ENCODE data around the gene EGF.
A peak's percentile ranks its signal among the peaks of the same experiment; 100 is the strongest.
"Not testable (repeated sequence)": the region's sequence is repeated elsewhere in the genome, so short reads cannot be mapped to it uniquely, and the experiment has no call there.

EGF gene

DNA sequence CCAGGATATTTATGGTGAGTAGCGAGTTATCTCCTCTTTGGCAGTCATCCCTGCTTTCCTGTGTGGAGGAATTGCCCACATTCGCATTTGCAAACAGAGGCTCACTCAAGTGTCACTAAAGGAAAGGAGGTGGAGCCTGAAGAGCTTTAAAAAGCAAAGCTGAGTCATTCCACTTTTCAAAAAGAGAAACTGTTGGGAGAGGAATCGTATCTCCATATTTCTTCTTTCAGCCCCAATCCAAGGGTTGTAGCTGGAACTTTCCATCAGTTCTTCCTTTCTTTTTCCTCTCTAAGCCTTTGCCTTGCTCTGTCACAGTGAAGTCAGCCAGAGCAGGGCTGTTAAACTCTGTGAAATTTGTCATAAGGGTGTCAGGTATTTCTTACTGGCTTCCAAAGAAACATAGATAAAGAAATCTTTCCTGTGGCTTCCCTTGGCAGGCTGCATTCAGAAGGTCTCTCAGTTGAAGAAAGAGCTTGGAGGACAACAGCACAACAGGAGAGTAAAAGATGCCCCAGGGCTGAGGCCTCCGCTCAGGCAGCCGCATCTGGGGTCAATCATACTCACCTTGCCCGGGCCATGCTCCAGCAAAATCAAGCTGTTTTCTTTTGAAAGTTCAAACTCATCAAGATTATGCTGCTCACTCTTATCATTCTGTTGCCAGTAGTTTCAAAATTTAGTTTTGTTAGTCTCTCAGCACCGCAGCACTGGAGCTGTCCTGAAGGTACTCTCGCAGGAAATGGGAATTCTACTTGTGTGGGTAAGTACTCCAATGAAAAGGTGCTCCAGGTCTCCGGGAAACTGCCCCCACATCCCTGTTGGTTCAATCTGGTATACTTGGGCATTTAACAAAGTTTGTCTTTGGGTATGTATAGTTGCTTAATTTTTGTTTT lies at the start of gene EGF:
Gene EGF, plus strand, starts transcription at position 178 of the 890 bp plus-strand sequence. Its CDS starts 453 bp downstream, at position 631.
- DNase-seq (ENCODE audit: low read depth, low spot score) = peak; percentile 82

DNA sequence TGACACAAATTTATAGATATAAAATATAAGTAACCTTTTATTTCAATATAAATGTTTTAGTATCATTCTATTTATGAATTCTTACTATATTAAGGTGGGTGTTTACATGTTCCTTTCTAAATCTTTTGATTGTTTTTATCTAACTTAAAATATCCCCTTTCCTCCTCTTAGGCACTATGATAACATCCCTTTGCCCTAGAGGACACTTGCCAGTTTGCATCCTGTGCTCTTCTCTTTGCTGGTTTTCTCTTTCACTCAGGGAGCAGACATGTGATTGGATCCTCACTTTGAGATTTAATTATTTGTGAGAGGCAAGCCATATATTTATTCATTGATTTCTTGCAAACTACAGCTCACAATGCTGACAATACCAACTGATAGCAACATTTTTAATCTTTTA lies 48.5 kb upstream of the EGF start:
- no peak for DNase-seq (ENCODE audit: low read depth, low spot score)

DNA sequence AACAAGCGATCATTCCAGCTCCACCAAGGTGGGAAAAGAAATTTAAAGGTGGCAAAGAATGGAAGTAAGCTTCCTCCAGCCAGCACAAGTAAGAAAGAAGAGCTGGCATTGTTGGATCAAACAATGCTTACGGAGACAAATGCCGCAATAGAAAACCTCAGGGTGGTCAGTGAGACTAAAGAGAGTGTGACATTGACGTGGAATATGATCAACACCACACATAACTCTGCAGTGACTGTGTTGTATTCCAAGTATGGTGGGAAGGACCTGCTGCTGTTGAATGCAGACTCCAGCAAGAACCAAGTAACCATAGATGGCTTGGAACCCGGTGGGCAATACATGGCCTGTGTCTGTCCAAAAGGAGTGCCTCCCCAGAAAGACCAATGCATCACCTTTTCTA lies 42.6 kb upstream of the EGF start:
- no peak for DNase-seq (ENCODE audit: low read depth, low spot score)

DNA sequence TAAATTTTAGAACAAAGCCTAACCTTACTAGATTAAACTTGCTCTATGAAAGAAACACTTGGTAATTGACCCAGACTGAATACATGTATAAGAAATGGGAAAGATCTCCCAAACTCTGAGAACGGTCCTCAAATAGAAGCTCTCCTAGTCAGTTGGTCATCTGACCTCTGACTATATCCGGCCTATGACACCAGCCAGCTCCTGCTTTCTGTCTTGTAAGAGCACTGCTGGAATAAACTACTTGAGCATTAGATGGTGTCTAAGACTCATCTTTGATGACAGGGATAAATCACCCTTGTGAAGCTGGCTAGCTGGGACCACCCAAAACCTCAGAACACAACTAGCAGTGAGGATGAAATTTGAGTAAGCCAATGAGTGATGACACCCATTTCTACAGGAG lies 40.6 kb upstream of the EGF start:
- DNase-seq (ENCODE audit: low read depth, low spot score) = no peak

DNA sequence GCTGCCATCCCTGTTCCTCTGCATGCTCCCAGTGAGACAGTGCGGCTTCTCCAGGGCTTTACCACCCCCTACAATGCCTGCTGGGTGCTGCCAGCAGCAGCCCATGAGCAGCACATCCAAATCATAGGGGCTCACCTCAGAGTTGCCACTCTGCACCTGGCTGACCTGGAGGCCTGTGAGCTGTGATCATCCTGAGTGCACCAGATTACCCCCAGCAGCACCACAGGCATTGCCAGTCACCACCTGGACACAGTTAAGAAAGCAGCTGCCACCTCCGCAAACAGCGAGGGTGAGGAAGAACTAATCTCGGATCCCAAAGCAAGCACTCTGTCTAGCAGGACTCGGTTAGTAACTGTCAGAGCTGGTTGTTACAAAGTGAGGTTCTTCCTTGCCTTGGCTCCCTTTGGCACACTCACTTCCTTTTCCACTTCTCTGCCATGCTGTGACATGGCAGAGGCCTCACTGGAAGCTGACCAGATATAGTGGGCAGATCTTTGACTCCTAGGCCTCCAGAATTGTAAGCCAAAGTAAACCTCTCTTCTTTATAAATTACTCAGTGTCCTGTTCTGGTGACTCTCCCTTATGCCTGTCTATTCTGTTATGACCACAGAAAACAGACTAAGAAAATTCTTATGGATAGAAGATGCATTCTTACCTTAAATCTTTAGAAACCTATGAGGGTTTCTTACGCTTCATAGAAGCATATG lies 39.6 kb upstream of the EGF start:
- no peak for DNase-seq (ENCODE audit: low read depth, low spot score)

DNA sequence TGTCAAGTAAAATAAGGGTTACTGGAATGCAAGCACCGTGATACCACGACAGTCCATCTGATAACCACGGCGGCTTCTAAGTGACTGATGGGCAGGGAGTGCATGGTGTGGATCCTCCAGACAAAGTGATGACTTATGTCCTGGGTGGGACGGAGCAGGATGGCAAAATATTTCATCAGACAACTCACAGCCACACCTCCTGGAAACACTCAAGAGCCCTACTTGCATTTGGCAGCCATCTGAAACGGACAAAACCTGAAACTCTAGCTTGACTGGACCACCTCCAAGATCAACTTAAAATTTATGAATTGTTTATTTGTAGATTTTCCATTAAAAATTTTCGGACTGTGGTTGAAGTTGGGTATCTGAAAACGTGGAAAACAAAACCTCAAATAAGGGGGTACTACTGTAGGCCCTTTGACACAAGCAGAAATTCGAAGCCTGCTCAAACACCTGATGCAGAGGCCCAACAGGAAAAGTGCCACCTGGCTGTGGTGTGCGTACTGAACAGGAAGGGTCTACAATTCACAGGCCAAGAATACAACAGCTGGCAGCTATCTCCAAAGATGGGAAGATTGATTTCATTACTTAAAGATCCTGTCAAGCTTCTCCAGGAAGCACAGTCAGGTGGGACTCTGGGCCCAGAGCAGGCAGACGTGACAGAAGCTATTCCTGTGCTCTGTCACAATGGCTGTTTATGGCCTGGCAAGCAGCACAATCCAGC lies 38.7 kb upstream of the EGF start:
- no peak for DNase-seq (ENCODE audit: low read depth, low spot score)

DNA sequence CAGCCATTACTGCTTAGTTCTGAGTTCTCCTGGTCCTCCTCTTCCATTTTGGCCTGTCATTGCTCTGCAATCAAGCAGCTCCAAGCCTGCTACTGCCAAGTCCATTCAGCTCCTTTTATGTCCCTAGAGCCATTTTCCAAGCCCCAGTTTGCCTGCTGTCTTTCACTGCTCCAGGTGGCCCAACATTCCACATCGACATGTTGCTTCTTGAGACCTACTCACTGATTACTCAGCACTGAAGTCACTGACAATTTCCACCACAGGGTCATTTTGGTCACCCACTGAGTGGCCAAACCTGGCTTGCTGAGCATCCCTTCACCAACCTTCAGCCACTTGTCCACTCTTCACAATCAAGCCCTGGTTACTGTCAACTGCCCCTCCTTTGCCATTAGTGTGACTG lies 37.6 kb upstream of the EGF start:
- no peak for DNase-seq (ENCODE audit: low read depth, low spot score)

DNA sequence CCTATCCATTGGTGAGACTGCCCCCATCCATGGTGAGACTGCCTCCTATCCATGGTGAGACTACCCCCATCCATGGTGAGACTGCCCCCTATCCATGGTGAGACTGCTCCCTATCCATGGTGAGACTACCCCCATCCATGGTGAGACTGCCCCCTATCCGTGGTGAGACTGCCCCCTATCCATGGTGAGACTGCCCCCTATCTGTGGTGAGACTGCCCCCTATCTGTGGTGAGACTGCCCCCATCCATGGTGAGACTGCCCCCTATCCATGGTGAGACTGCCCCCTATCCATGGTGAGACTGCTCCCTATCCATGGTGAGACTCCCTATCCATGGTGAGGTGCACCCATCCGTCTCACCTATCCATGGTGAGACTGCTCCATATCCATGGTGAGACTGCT lies 37.1 kb upstream of the EGF start:
- DNase-seq (ENCODE audit: low read depth, low spot score) = not testable (repeated sequence)

DNA sequence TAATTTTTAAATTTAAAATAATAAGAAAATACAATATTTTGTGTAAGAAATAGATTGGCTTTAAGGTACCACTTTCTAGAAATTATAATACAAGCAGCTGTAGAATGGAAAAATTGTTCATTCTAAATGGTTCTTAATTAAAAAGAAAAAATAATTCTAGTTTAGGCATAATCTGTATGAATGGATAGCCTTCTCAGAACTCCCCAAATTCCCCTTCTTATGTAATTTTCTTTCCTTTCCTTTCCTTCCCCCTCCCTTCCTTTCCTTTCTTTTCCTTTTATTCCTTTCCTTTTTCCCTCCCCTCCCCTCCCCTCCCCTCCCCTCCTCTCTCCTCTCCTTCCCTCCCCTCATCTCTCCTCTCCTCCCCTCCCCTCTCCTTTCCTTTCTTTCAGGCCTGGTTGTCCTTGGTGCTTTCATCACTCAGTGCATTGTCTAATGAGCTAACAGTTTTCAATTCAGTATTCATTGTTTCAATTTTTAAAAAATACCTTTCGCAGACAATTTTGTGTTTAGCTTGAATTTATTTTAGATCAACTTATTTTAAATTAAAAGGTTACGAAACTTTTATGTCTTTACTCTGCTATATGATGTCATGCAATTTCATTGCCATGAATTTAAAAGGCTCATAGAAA lies 35.9 kb upstream of the EGF start:
- DNase-seq (ENCODE audit: low read depth, low spot score) = no peak

DNA sequence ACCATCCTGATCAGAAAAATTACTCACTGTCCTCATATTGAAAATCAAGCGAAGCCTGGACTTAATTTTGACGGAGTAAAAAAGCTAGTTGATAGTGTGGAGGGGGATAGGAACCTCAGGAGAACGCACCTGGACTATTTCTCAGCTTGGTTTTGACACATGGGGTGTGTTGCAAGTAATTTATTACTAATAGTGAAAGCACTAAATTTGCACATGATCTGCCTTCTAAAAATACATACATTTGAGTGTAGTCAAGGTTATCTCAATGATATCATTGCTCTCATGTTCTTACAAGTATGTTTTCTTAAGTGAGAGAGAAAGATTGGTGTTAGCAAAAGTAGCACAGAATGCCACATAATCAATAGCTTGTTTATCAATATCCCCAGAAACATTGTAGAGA lies 35.3 kb upstream of the EGF start:
- no peak for DNase-seq (ENCODE audit: low read depth, low spot score)

DNA sequence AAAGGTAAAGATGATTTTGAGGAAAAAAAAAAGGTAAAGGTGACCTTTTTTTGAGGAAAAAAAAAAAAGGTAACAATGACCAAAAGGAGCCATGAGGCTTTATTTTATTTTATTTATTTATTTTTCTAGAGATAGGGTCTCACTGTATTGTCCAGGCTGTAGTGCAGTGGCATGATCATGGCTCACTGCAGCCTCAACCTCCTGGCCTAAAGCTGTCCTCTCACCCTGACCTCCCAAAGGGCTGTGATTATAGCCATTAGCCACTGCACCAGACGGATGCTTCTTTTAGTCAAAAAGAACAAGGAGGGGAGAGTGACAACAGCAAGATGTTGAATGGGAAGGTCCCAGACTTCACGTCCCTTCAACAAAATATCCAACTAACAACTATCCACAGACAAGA lies 34.3 kb upstream of the EGF start:
- no peak for DNase-seq (ENCODE audit: low read depth, low spot score)

DNA sequence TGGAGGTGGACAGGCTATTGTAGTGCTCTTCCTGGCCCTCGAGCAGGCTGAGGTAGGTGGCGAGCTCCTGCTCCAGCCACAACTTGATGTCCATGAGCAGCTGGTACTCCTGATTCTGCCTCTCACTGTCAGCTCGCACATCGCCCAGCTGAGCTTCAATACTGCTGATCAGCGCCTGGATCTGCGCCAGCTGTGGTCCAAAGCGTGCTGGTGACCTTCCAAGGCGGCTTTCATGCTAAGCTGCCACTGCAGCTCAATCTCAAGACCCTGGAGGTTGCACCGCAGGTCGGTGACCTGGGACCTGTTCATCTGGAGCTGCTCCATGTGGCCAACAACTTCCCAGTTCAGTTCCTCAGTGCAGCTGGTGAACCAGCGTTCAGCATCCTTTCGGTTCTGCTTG lies 33.6 kb upstream of the EGF start:
- DNase-seq (ENCODE audit: low read depth, low spot score) = no peak

DNA sequence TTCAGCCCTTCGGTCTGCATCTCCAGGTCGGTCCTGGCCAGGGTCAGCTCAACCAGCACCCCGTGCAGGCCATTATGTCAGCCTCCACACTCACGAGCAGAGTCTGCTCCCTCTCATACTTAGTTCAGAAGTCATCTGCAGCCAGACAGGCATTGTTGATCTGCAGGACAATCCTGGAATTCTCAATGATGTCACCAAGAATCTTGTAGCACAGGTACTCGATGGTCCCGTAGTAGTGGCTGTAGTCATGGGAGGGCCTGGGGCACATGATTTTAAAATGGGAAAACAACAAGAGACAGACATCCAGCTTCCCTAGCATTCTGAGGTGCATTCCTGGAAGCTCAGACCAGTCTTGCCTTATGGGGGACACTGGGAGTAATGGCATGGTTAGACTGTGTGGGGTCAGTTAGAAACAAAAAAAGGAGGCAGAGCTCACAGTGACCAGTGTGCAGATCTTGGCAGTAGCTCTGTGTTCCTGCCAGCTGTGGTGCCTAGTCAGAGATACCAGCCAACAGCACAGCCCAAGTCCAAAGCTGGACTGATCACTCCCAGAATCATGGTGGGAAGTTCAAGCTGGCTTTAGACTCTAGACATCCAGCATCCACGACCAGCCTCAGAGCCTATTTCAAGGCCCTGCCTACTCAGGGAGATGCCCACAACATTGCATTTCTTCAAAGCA lies 32.9 kb upstream of the EGF start:
- DNase-seq (ENCODE audit: low read depth, low spot score) = no peak

DNA sequence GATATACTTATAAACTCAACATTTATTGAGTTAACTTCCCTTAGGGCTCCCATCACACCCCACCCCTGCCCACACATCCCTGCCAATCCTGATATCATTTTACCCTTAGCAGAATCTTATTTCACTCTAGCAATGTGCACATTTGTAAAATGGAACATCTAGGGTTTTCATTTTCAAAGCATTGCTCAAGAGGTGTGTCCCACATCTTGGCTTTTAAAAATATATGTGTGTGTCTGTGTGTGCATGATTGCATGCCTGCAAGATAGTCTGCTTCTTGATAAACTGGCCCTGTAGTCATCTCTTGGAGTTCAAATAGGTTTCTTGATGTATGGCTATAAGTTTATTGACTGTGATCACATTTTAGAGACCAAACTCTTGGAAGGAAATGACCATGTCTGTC lies 26.4 kb upstream of the EGF start:
- no peak for DNase-seq (ENCODE audit: low read depth, low spot score)

DNA sequence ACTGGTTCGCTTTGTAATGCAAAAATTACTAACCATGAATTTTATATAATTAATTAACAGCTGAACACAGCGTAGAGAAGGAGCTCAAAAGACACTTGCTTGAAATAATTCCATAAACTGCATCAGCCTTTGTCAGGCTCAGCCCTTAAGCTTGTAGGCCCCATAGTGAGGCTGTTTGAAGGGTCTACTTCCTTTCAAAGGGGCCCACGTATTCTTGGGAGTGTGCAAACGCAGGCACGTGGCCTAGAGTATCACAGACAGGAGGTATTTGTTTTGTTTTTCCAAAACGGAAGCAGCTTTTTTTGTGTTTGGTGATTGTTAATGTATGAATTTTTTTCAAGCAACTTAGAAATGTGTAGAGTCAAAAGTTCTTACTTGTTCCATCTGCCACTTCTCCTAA lies 25.6 kb upstream of the EGF start:
- DNase-seq (ENCODE audit: low read depth, low spot score) = no peak

DNA sequence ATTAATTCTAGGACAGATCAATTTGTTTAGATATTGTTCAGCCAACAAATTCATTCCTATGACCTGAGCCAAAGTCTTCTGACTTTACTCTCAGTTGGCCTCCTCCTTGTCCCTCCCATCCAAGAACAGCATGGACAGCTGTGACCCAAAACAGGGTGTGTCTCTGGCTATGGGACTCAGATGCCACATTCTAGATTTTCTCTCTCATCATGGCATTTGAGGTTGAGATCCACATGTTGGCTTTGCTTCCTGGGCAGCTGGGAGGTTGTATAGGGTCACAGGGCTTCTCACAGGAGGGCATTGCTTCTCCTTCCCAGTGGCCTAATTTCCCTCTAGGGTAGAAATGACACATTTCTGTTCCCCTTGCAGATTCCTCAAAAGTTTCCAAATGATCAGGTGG lies 22.6 kb upstream of the EGF start:
- DNase-seq (ENCODE audit: low read depth, low spot score) = no peak

DNA sequence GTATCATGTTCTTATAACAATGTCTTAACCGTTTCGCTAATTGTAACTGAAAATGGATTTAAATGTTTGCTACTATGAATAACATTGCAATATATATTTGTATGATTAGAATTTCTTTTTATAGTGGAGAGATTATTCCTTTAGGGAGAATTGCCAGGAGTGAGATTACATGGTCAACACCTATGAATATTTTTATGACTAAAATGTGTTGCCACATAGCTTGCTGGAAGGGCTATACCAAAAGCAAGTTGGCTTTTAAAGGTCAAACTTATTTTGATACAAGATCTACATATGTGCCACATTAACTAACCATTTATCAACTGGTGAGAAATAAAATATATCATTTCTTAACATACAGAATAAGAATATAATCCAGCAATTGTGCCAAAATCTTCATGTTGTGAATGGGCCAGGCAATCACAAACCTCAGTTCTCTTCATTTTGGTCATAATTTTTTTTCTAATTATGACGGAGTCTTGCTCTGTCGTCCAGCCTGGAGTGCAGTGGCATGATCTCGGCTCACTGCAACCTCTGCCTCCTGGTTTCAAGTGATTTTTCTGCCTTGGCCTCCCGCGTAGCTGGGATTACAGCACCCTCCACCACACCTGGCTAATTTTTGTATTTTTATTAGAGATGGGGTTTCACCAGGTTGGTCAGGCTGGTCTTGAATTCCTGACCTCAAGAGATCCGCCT lies 10.0 kb upstream of the EGF start:
- DNase-seq (ENCODE audit: low read depth, low spot score) = no peak

DNA sequence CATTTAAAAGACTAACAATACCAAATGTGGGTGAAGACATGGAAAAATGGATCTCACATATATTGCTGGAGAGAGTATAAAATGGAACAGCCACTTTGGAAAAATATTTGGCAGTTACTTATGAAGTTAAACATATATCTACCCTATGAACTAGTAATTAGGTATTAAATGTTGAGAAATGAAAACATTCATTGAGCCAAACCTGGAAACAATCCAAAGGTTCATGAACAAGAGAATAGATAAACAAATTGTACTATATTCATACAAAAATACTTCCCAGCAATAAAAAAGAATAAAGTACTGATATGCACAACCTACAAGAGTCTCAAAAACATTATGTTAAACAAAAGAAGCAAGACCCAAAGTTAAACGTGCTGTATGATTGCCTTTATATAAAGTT lies 4.0 kb upstream of the EGF start:
- DNase-seq (ENCODE audit: low read depth, low spot score) = no peak

DNA sequence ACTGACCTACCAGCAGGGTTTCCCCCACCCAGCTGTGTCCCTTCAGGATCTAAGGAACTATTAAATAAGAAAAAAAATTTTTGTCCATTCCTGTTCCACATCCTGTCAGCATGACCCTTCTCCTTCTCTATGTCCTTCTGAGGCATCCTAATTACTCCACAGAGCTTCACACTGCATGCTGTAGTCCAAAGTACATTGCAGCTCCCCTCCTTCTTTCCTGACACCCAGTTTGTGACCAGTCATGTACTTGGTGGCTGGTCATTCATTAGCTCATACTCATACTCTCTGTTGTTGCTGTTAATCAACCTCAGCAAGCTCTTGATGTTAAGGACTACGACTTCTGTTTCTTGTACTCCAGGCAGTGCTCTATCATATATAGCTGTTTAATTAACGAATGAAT lies 2.4 kb upstream of the EGF start:
- DNase-seq (ENCODE audit: low read depth, low spot score) = no peak

DNA sequence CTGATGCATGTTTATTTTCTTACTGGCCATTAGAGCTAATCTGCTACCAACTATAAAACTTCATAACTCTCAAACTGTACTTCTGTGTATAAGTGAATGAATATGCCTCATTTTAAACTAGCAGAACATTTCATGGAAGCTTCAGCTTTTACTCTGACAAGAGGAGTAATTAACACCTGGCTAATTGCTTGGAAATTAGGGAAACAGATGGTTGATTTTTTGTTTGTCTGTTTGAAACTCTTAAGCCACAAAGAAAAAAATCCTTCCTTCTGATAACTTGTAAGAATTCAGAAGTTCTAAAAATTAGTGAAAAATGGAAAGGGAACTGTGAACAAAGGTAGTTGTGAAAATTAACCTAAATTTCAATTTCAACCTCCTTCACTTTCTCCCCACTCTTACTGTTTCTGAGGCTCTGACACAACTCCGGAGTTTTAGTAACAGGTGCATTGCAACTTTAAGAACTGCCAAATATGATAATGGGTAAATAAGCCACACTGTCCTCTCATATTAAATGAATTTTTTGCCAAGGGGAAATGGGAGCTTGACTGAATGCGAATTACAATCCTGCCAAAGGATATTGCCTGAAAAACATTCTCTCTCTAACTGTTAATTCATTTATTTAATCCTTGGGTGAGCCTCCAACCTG lies 1.0 kb downstream of the EGF start:
- no peak for DNase-seq (ENCODE audit: low read depth, low spot score)
